ENCODE results near the gene CACNB4.

Gene CACNB4

DNA sequence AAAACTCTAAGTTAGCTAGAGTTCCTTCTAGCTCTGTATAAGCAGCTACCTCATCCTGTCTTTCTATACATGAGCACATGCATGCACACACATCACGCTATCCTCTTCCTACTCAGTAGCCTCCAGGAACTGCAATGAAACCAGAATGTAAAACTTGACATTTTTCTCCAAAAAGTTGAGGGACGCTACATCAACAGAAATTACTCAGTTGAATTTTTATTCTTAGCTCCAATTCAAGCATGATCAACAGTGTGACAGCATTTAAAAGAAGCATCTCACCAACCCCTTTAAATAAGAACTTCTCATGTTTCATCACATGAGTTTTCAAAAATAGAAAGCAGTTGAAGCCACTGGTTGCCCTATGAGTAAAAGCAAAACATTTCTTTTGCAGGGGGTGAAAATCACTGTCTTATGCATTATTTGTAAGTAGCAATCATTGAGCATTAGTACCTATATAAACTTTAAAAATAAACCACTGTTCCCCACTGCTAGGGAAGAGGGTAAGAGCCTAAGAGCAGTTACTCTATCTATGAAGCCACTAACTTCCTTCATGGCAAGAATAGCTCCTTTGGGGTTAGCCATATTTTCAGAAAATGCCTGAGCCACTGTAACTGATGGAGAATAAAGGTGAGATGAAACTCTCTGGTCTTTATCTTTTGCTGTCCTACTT lies 192.7 kb downstream of the CACNB4 start:
- TF ChIP-seq, protein P1, sequence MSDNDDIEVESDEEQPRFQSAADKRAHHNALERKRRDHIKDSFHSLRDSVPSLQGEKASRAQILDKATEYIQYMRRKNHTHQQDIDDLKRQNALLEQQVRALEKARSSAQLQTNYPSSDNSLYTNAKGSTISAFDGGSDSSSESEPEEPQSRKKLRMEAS (IDR thresholded peaks at IDR 0.05; ENCODE audit: low read depth, low read length): no peak
- TF ChIP-seq, protein P2, sequence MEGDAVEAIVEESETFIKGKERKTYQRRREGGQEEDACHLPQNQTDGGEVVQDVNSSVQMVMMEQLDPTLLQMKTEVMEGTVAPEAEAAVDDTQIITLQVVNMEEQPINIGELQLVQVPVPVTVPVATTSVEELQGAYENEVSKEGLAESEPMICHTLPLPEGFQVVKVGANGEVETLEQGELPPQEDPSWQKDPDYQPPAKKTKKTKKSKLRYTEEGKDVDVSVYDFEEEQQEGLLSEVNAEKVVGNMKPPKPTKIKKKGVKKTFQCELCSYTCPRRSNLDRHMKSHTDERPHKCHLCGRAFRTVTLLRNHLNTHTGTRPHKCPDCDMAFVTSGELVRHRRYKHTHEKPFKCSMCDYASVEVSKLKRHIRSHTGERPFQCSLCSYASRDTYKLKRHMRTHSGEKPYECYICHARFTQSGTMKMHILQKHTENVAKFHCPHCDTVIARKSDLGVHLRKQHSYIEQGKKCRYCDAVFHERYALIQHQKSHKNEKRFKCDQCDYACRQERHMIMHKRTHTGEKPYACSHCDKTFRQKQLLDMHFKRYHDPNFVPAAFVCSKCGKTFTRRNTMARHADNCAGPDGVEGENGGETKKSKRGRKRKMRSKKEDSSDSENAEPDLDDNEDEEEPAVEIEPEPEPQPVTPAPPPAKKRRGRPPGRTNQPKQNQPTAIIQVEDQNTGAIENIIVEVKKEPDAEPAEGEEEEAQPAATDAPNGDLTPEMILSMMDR (IDR thresholded peaks at IDR 0.05; ENCODE audit: low read depth, low read length): no peak
- no peak for TF ChIP-seq MYC (IDR thresholded peaks at IDR 0.05; ENCODE audit: low read depth, low read length)
- H3K4me3 ChIP-seq (ENCODE audit: low read depth, low read length): no peak overlapping the region
- no peak for DNase-seq (ENCODE audit: low read depth)

DNA sequence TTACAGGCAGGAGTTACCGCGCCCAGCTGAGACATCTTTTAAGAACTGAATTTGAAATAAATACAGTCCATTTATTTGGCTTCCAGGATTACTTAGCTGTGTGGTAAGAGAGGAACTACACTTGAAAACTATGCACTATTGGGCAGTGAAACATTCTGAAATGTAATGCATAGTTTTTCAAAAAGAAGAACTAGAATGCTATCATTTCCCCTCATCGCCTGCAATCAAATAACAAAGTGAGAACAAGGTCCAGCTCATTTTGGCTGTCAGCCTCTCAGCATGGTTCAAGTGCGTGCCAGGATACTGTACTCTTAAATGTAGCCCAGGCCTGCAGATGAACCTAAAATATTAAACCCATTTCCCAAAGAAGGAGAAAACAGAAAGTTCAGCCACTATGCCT lies 194.0 kb downstream of the CACNB4 start:
- TF ChIP-seq, protein P2 (IDR thresholded peaks at IDR 0.05; ENCODE audit: low read depth, low read length): no peak
- no peak for TF ChIP-seq MYC (IDR thresholded peaks at IDR 0.05; ENCODE audit: low read depth, low read length)
- TF ChIP-seq POLR2A (IDR thresholded peaks at IDR 0.05; ENCODE audit: extremely low read depth, insufficient read length): no peak
- TF ChIP-seq, protein P1 (IDR thresholded peaks at IDR 0.05; ENCODE audit: low read depth, low read length): no peak
- H3K4me3 ChIP-seq (ENCODE audit: low read depth, low read length): no peak overlapping the region
- no peak for DNase-seq (ENCODE audit: low read depth)

DNA sequence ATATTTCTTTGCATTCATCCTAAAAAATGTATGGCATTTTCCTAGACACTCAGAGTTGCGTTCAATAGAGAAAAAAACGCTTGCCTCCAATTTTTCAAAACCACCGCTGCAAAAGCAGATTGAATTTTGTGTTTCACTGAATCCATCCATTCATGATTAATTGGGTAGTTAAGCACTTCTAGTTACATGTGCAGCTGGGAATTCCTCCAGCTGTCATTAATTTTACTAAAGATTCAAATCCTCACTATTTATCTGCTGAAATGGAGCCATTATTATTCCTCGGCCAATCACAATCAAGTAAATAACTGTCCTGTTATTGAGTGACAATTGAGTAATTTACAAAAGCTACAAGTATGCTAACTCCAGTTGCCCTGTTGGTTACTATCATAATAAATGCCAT lies 194.8 kb downstream of the CACNB4 start:
- no peak for DNase-seq (ENCODE audit: low read depth)
- TF ChIP-seq, protein P2 (IDR thresholded peaks at IDR 0.05; ENCODE audit: low read depth, low read length): no peak
- TF ChIP-seq MYC (IDR thresholded peaks at IDR 0.05; ENCODE audit: low read depth, low read length): no peak
- TF ChIP-seq POLR2A (IDR thresholded peaks at IDR 0.05; ENCODE audit: extremely low read depth, insufficient read length): no peak
- TF ChIP-seq, protein P1 (IDR thresholded peaks at IDR 0.05; ENCODE audit: low read depth, low read length): no peak
- no peak overlapping the region for H3K4me3 ChIP-seq (ENCODE audit: low read depth, low read length)

DNA sequence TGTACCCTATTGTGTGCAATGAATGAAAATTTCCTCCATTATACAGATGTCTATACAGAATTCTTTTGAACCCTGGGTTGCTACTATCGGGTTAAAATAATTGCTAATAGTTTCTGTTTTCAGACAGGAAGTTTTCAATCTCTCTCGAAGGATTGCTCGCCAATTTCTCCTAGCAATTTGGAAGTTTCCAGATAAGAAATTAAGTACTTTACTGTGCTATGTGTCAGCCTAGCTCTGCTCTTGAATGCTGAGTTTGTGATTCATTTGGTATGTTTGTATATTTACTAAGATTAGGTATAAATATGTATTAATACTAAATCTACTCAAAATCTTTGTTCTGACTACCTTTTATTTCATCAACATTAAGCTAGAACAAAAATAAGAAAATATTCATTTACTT lies 196.0 kb downstream of the CACNB4 start:
- no peak for DNase-seq (ENCODE audit: low read depth)
- TF ChIP-seq MYC (IDR thresholded peaks at IDR 0.05; ENCODE audit: low read depth, low read length) (no peak), POLR2A (IDR thresholded peaks at IDR 0.05; ENCODE audit: extremely low read depth, insufficient read length) (no peak)
- TF ChIP-seq, protein P1 (IDR thresholded peaks at IDR 0.05; ENCODE audit: low read depth, low read length): no peak
- TF ChIP-seq, protein P2 (IDR thresholded peaks at IDR 0.05; ENCODE audit: low read depth, low read length): no peak
- no peak overlapping the region for H3K4me3 ChIP-seq (ENCODE audit: low read depth, low read length)

DNA sequence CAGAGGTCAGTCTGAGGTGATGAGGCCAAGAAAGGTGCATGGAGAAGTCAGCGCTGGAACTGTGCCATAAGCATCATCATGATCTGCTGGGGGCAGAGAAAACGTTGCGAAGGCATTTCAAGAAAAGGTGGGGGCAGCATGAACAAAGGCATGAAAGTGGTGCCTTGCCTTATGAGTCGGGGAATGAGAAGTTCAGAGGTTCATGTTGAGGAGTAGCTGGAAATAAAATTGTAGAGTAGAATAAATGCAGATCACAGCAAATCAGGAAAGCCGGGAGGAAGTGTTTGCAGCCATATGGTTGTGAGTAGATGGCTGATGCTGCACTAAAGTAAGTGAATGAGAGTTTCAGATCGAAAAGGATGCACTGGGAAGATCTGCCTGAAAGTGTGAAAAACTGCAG lies 198.5 kb downstream of the CACNB4 start:
- no peak for DNase-seq (ENCODE audit: low read depth)
- H3K4me3 ChIP-seq (ENCODE audit: low read depth, low read length): no peak overlapping the region
- no peak for TF ChIP-seq POLR2A (IDR thresholded peaks at IDR 0.05; ENCODE audit: extremely low read depth, insufficient read length)
- TF ChIP-seq, protein P1 (IDR thresholded peaks at IDR 0.05; ENCODE audit: low read depth, low read length): no peak
- TF ChIP-seq, protein P2 (IDR thresholded peaks at IDR 0.05; ENCODE audit: low read depth, low read length): no peak
- no peak for TF ChIP-seq MYC (IDR thresholded peaks at IDR 0.05; ENCODE audit: low read depth, low read length)

All from NB4 (cell line).